ENCODE measurements around the gene SLC25A24.

The SLC25A24 gene

GRCh38 chr1:108199201-108199691 lies 897 bp downstream of the SLC25A24 start:
- peak; percentile 31 for DNase-seq (ENCODE audit: low read depth)
- H3K4me3 ChIP-seq (ENCODE audit: control insufficient read depth, low read depth, low read length): peak overlapping the region; percentile 78
- no peak for TF ChIP-seq CTCF (conservative IDR thresholded peaks at IDR 0.05; ENCODE audit: control insufficient read depth, insufficient read depth, low read depth, low read length)

GRCh38 chr1:108194051-108194450 lies 6.1 kb downstream of the SLC25A24 start:
- no peak for TF ChIP-seq CTCF (conservative IDR thresholded peaks at IDR 0.05; ENCODE audit: control insufficient read depth, insufficient read depth, low read depth, low read length)
- H3K4me3 ChIP-seq (ENCODE audit: control insufficient read depth, low read depth, low read length): no peak overlapping the region
- peak; percentile 22 for DNase-seq (ENCODE audit: low read depth)

- TF ChIP-seq CTCF (conservative IDR thresholded peaks at IDR 0.05; ENCODE audit: control insufficient read depth, insufficient read depth, low read depth, low read length): no peak
- no peak for DNase-seq (ENCODE audit: low read depth)
- no peak overlapping the region for H3K4me3 ChIP-seq (ENCODE audit: control insufficient read depth, low read depth, low read length)
These were observed 6.8 kb downstream of the SLC25A24 start for GRCh38 chr1:108193333-108193732.

- TF ChIP-seq CTCF (conservative IDR thresholded peaks at IDR 0.05; ENCODE audit: control insufficient read depth, insufficient read depth, low read depth, low read length): no peak
- no peak for DNase-seq (ENCODE audit: low read depth)
- no peak overlapping the region for H3K4me3 ChIP-seq (ENCODE audit: control insufficient read depth, low read depth, low read length)
These were observed 7.6 kb downstream of the SLC25A24 start for GRCh38 chr1:108192581-108192980.

GRCh38 chr1:108190686-108191416 lies 9.3 kb downstream of the SLC25A24 start:
- no peak for DNase-seq (ENCODE audit: low read depth)
- no peak for TF ChIP-seq CTCF (conservative IDR thresholded peaks at IDR 0.05; ENCODE audit: control insufficient read depth, insufficient read depth, low read depth, low read length)
- H3K4me3 ChIP-seq (ENCODE audit: control insufficient read depth, low read depth, low read length): no peak overlapping the region

- no peak for TF ChIP-seq CTCF (conservative IDR thresholded peaks at IDR 0.05; ENCODE audit: control insufficient read depth, insufficient read depth, low read depth, low read length)
- no peak for DNase-seq (ENCODE audit: low read depth)
These were observed 10.0 kb downstream of the SLC25A24 start for GRCh38 chr1:108190001-108190634.

More at GRCh38 chr1:108190001-108190634, 10.0 kb downstream of the SLC25A24 start:
- no peak overlapping the region for H3K4me3 ChIP-seq (ENCODE audit: control insufficient read depth, low read depth, low read length)
